Fibroblast of gingiva (primary cell): ENCODE data around the gene TOLLIP.
"Not testable (repeated sequence)": the region's sequence is repeated elsewhere in the genome, so short reads cannot be mapped to it uniquely, and the experiment has no call there.

Source experiments
- DNase-seq: peaks from one replicate; pipeline ENCODE4 v3.0.0-alpha.2; 2011; ENCODE audit warnings: low read depth

TOLLIP gene

GRCh38 chr11:1246301-1246700 is 63.1 kb downstream of the TOLLIP start:
- not testable (repeated sequence) for DNase-seq

DNA sequence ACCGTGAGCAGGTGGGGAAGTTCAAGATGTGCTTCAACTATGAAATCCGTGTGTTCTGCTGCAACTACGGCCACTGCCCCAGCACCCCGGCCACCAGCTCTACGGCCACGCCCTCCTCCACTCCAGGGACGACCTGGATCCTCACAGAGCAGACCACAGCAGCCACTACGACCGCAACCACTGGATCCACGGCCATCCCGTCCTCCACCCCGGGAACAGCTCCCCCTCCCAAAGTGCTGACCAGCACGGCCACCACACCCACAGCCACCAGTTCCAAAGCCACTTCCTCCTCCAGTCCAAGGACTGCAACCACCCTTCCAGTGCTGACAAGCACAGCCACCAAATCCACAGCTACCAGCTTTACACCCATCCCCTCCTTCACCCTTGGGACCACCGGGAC is 63.7 kb downstream of the TOLLIP start:
- DNase-seq = not testable (repeated sequence)

GRCh38 chr11:1244557-1244956 is 64.9 kb downstream of the TOLLIP start:
- DNase-seq = not testable (repeated sequence)

- not testable (repeated sequence) for DNase-seq
These were observed 65.9 kb downstream of the TOLLIP start for GRCh38 chr11:1243521-1243920.

DNA sequence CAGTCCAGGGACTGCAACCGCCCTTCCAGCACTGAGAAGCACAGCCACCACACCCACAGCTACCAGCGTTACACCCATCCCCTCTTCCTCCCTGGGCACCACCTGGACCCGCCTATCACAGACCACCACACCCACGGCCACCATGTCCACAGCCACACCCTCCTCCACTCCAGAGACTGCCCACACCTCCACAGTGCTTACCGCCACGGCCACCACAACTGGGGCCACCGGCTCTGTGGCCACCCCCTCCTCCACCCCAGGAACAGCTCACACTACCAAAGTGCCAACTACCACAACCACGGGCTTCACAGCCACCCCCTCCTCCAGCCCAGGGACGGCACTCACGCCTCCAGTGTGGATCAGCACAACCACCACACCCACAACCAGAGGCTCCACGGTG is 66.7 kb downstream of the TOLLIP start:
- not testable (repeated sequence) for DNase-seq

GRCh38 chr11:1242289-1242688 is 67.1 kb downstream of the TOLLIP start:
- DNase-seq = no peak

DNA sequence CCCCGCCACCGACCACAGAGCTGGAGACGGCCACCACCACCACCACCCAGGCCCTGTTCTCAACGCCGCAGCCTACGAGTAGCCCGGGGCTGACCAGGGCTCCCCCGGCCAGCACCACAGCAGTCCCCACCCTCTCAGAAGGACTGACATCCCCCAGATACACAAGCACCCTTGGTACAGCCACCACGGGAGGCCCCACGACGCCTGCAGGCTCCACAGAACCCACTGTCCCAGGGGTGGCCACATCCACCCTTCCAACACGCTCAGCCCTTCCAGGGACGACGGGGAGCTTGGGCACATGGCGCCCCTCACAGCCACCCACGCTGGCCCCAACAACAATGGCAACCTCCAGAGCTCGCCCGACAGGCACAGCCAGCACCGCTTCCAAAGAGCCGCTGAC is 67.7 kb downstream of the TOLLIP start:
- DNase-seq = no peak

- DNase-seq = no peak
These were observed 68.7 kb downstream of the TOLLIP start for GRCh38 chr11:1240771-1241170.

DNA sequence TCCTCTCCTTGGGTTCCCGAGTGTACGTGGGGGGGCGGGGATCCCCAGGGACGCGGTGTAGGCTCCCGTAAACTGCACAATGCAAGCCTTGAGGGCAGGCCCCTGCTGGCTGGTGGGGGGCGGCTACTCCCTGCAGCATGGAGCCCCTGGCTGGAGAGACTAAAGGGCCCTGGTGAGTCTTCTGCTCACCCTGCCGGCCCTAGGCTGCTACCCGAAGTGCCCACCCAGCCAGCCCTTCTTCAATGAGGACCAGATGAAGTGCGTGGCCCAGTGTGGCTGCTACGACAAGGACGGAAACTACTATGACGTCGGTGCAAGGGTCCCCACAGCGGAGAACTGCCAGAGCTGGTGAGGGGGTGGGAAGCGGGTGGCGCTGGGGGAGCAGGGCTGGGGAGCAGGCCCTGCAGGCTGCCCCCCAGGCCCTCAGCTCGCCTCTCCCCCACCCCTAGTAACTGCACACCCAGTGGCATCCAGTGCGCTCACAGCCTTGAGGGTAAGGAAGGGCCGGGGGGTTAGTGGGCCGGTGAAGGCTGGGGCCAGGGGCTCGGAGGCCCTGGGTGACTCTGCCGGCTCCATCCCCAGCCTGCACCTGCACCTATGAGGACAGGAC is 69.7 kb downstream of the TOLLIP start:
- no peak for DNase-seq

GRCh38 chr11:1238767-1239595 is 70.5 kb downstream of the TOLLIP start:
- DNase-seq = no peak

DNA sequence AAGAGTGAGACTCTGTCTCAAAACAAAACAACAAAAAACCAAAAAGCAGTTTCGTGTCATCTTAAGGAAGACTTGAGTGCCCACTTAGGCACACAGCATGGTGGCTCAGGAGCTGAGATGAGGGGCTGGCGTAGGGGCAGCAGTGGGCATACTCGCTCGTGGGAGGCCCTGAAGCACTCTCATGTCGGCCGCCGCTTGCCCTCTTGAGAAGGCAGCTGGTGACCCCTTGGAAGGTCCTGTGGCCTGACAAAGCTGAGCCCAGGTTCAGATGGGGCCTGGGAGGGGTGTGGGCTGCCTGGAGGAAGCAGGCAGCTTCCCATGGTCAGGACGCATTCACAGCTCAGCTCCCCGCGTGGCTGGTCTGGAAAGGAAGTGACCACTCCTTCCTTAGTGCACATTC is 71.6 kb downstream of the TOLLIP start:
- no peak for DNase-seq

- DNase-seq = no peak
These were observed 72.3 kb downstream of the TOLLIP start for GRCh38 chr11:1237128-1237580.

DNA sequence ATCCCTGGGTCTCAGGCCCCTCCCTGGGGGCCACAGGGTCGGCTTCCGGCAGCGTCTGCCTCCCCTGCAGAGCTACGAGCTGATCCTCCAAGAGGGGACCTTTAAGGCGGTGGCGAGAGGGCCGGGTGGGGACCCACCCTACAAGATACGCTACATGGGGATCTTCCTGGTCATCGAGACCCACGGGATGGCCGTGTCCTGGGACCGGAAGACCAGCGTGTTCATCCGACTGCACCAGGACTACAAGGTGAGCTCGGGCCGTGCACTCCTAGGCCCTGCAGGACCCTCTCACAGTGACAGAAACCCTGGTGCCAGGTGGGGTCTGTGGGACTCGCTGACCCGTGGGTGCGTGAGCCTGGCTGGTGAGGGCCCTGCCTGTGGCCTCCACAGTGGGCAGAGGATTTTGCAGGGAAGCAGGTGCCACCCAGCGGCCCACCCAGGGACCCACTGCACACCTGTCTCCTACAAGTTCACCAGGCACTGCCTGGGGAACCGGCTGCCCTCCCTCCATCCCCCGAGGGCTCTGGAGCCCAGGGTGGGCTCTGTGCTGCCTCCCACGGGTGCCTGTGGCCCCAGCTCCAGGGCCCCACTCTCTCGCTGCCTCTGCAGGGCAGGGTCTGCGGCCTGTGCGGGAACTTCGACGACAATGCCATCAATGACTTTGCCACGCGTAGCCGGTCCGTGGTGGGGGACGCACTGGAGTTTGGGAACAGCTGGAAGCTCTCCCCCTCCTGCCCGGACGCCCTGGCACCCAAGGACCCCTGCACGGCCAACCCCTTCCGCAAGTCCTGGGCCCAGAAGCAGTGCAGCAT is 72.9 kb downstream of the TOLLIP start:
- DNase-seq = no peak

GRCh38 chr11:1235901-1236315 is 73.5 kb downstream of the TOLLIP start:
- no peak for DNase-seq

DNA sequence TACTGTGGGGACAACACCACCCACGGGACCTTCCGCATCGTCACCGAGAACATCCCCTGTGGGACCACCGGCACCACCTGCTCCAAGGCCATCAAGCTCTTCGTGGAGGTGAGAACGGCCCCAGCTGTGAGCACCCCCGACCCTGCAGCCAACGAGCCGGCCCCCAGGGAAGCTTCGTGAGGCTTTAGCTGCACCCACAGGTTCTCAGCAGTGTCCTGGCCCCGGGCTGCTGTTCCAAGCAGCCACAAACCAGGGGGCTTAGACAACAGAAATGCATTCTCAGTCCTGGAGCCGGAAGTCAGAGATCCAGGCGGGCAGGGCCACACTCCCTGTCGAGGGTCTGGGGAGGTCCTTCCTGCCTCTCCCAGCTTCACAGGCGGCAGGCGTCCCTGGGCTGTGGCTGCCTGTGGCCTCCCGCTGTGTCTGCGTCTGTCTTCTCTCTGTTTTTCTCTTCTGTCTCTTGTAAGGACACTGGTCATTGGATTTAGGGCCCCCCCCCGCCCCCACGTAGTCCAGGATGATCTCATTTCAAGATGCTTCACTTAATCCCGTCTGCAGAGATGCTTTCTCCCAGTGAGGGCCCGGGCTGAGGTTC is 74.0 kb downstream of the TOLLIP start:
- DNase-seq = no peak

GRCh38 chr11:1234771-1235305 is 74.6 kb downstream of the TOLLIP start:
- no peak for DNase-seq

- DNase-seq = no peak
These were observed 75.2 kb downstream of the TOLLIP start for GRCh38 chr11:1234054-1234720.

- no peak for DNase-seq
These were observed 75.9 kb downstream of the TOLLIP start for GRCh38 chr11:1233351-1234053.

- no peak for DNase-seq
These were observed 76.5 kb downstream of the TOLLIP start for GRCh38 chr11:1232883-1233321.

- DNase-seq = no peak
These were observed 77.2 kb downstream of the TOLLIP start for GRCh38 chr11:1232021-1232882.
